Left cardiac atrium (tissue), 4 donors: ENCODE measurements around the gene ATP7A. TPM values are rescaled to one million over a fixed set of nuclear protein-coding genes. Genes with fewer than 3 reads are reported as not detected.
"Not testable (repeated sequence)": the region's sequence is repeated elsewhere in the genome, so short reads cannot be mapped to it uniquely, and the experiment has no call there.

Source experiments
- ATAC-seq, 2 donors: fragments of 200-7000 bp; cut with Tn5 transposase; one replicate each; pipeline ENCODE4 v1.9.1; 2020; ENCODE audit warnings: mild to moderate bottlenecking in 2 of 2, moderate library complexity in 2 of 2
- DNase-seq: peaks from one replicate; pipeline ENCODE4 v3.0.0-alpha.2; 2020
- intact Hi-C, 2 donors: fragments of 100-400 bp; cut with DNase I; formaldehyde crosslinking; loops; one replicate each; pipeline versions ENCODE4 v1.14.1 to v1.15.1; 2022 to 2023
- long read RNA-seq: library from polyadenylated mRNA; unstranded; transcript quantifications from one replicate; pipeline ENCODE4 v2.0.0, GENCODE V29; 2021
- total RNA-seq, 2 donors: library from RNA; stranded (reverse); fragmentation: NEBNext Ultra II Directional; extraction: Animal tissue kit (Norgen Biotek cat#: 25700); gene quantifications; one replicate each; pipeline ENCODE4 v1.2.1, GENCODE V29; 2021
- donor health status: DM: no; HTN: yes; CAD: no.
- donor health status: DM: no; HTN: yes; CAD: no; lungs with severe emphysema.
- donor health status: DM: yes; HTN: yes; CAD: no.
- donor health status: Dilated cardiomyopathy.

ATP7A gene
- 1 to 10 TPM; 6.9 to 8.6 TPM for total RNA-seq
- long read RNA-seq, full-length matches to known transcripts = 1 of 3 reads
- long read RNA-seq, partial matches to known transcripts = 0 of 3 reads
- long read RNA-seq, other reads (novel, unspliced or antisense) = 2 of 3 reads

GRCh38 chrX:77910108-77910840 lies at the start of gene ATP7A:
Gene ATP7A (plus strand): TSS chrX:77910693. CDS start chrX:77971642, 60,949 bp downstream.
- intact Hi-C loops = loop anchor here in 1 of 2 donors (10.0 kb wide), 1 partner anchor 115 kb away; no protein-coding TSS in a partner anchor
- peak; percentile 99 for ATAC-seq
- DNase-seq = peak; percentile 91

- intact Hi-C loops = no loop called here
- no peak for ATAC-seq
- no peak for DNase-seq
These were observed 35.1 kb upstream of the ATP7A start for GRCh38 chrX:77875372-77875771.

GRCh38 chrX:77881418-77881817 lies 29.1 kb upstream of the ATP7A start:
- intact Hi-C loops, ATAC-seq, DNase-seq: not testable (repeated sequence)

GRCh38 chrX:77892887-77893286 lies 17.6 kb upstream of the ATP7A start:
- ATAC-seq = no peak
- DNase-seq = no peak
- intact Hi-C loops = no loop called here

GRCh38 chrX:77893713-77894112 lies 16.8 kb upstream of the ATP7A start:
- ATAC-seq (no peak), DNase-seq (no peak)
- intact Hi-C loops = no loop called here

- peak; percentile 92 for DNase-seq
- intact Hi-C loops = no loop called here
- peak; percentile 96 to 98 for ATAC-seq
These were observed 15.3 kb upstream of the ATP7A start, which contains the start of gene MAGT1 for GRCh38 chrX:77894921-77895886. Gene MAGT1 (minus strand): TSS chrX:77895435. CDS start chrX:77895410, 25 bp downstream.

- ATAC-seq (peak; percentile 67 to 83), DNase-seq (peak; percentile 49)
- intact Hi-C loops = no loop called here
These were observed 11.2 kb upstream of the ATP7A start, which contains the start of gene COX7B for GRCh38 chrX:77899081-77899828. Gene COX7B (plus strand): TSS chrX:77899468. CDS start chrX:77899554, 86 bp downstream.

GRCh38 chrX:77900688-77901087 lies 9.8 kb upstream of the ATP7A start:
- DNase-seq = no peak
- no peak for ATAC-seq
- intact Hi-C loops = no loop called here

GRCh38 chrX:77901506-77901905 lies 9.0 kb upstream of the ATP7A start:
- DNase-seq (no peak), ATAC-seq (no peak)
- intact Hi-C loops = no loop called here

GRCh38 chrX:77917294-77917933 lies 6.9 kb downstream of the ATP7A start:
- ATAC-seq (no peak), DNase-seq (no peak)
- intact Hi-C loops = loop anchor here in 1 of 2 donors (10.0 kb wide), 1 partner anchor 107 kb away; no protein-coding TSS in a partner anchor

GRCh38 chrX:77918568-77918967 lies 8.1 kb downstream of the ATP7A start:
- peak; percentile 44 to 47 for ATAC-seq
- DNase-seq = no peak
- intact Hi-C loops = loop anchor here in 1 of 2 donors (10.0 kb wide), 1 partner anchor 106 kb away; no protein-coding TSS in a partner anchor

- ATAC-seq, DNase-seq: not testable (repeated sequence)
- intact Hi-C loops = loop anchor here in 1 of 2 donors (10.0 kb wide), 1 partner anchor 105 kb away; no protein-coding TSS in a partner anchor
These were observed 8.9 kb downstream of the ATP7A start for GRCh38 chrX:77919370-77919769.

GRCh38 chrX:77922787-77923186 lies 12.3 kb downstream of the ATP7A start:
- intact Hi-C loops = no loop called here
- DNase-seq (no peak), ATAC-seq (no peak)

GRCh38 chrX:77924320-77924859 lies 13.9 kb downstream of the ATP7A start:
- no peak for ATAC-seq
- DNase-seq = no peak
- intact Hi-C loops = no loop called here

- DNase-seq (no peak), ATAC-seq (no peak)
- intact Hi-C loops = no loop called here
These were observed 15.3 kb downstream of the ATP7A start for GRCh38 chrX:77925764-77926163.

GRCh38 chrX:77930581-77930980 lies 20.1 kb downstream of the ATP7A start:
- intact Hi-C loops = no loop called here
- ATAC-seq (no peak), DNase-seq (no peak)

- DNase-seq = no peak
- intact Hi-C loops = no loop called here
- ATAC-seq = no peak
These were observed 25.4 kb downstream of the ATP7A start for GRCh38 chrX:77935886-77936285.

GRCh38 chrX:77936299-77936698 lies 25.8 kb downstream of the ATP7A start:
- no peak for DNase-seq
- ATAC-seq = no peak
- intact Hi-C loops = no loop called here
